Measurements from ENCODE around the gene SETD7. TPM values are rescaled to one million over a fixed set of nuclear protein-coding genes. Genes with fewer than 3 reads are reported as not detected.

Gene SETD7
- total RNA-seq, 1 donor from 2014 or later, result 8.2 TPM

DNA sequence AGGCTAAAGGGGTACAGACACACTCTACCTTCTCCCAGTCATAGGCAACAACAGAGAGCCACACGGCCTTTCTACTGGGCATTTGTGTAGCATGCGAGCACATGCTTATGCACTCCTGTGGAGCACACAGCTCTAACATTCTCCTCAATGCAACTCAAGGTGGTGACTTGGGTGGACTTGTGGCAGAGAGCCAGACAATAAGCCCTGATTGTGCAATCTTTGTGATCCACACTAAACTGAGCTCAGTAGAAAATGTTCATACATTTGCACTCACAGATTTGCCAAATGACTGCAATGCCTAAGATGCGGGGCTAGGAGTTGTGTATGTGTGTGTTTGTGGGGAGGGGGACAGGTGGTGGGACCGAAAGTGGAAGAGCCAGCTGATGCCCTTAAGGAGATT lies 31.4 kb upstream of the SETD7 start:
- H3K27ac ChIP-seq, result no peak overlapping the region
- H3K4me2 ChIP-seq, result no peak overlapping the region
- Mint-ChIP-seq H3K27me3 (ENCODE audit: insufficient read depth, low read depth) (peaks cover 4% of the 10 kb centered on the region), H3K27ac (no peak overlapping the region), H3K4me3 (no peak overlapping the region), H3K9me3 (peaks cover 3% of the 10 kb centered on the region), H3K4me1 (no peaks in the 10 kb centered on the region), H3K36me3 (no peaks in the 10 kb centered on the region)
- H3K9ac ChIP-seq, result no peak overlapping the region
- no peaks in the 10 kb centered on the region for H3K4me1 ChIP-seq
- TF ChIP-seq, protein P1, sequence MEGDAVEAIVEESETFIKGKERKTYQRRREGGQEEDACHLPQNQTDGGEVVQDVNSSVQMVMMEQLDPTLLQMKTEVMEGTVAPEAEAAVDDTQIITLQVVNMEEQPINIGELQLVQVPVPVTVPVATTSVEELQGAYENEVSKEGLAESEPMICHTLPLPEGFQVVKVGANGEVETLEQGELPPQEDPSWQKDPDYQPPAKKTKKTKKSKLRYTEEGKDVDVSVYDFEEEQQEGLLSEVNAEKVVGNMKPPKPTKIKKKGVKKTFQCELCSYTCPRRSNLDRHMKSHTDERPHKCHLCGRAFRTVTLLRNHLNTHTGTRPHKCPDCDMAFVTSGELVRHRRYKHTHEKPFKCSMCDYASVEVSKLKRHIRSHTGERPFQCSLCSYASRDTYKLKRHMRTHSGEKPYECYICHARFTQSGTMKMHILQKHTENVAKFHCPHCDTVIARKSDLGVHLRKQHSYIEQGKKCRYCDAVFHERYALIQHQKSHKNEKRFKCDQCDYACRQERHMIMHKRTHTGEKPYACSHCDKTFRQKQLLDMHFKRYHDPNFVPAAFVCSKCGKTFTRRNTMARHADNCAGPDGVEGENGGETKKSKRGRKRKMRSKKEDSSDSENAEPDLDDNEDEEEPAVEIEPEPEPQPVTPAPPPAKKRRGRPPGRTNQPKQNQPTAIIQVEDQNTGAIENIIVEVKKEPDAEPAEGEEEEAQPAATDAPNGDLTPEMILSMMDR (IDR thresholded peaks at IDR 0.05), result no peak
- TF ChIP-seq EZH2phosphoT487 (IDR thresholded peaks at IDR 0.05) (no peak), EZH2 (IDR thresholded peaks at IDR 0.05) (no peak)
- no peak for DNase-seq (ENCODE audit: low spot score)
- H3F3A ChIP-seq (ENCODE audit: low read depth), result no peaks in the 10 kb centered on the region
- no peak overlapping the region for H2AFZ ChIP-seq (replicated peaks)
- H3K79me2 ChIP-seq (ENCODE audit: low read depth), result no peaks in the 10 kb centered on the region
- no peaks in the 10 kb centered on the region for H3K9me3 ChIP-seq (ENCODE audit: low read depth)
- H3K27me3 ChIP-seq, result no peaks in the 10 kb centered on the region
- H3K36me3 ChIP-seq, result no peaks in the 10 kb centered on the region
- no peak overlapping the region for H3K4me3 ChIP-seq
- H4K20me1 ChIP-seq (ENCODE audit: low read depth), result no peaks in the 10 kb centered on the region

DNA sequence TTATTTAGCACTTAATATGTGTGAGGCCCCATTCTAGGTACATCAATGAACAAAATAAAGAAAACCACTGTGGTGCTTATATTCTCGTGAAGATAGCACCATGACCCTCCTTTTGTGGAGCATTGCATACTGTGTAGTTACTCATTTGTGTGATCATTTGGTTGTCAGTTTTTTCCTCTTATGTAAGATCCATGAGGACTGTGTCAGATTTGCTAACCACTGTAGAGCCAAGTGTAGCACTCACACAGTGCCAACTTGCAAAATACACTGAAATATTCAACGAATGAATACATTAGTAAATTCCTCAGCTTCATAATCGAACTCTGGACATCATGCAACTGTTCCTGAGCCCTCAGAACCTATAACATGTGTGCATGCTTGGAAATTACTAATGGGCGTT lies 29.5 kb upstream of the SETD7 start:
- H3K9ac ChIP-seq, result no peak overlapping the region
- no peak overlapping the region for H3K4me2 ChIP-seq
- peaks cover 3% of the 10 kb centered on the region for H3K9me3 Mint-ChIP-seq
- TF ChIP-seq EZH2phosphoT487 (IDR thresholded peaks at IDR 0.05) (no peak), EZH2 (IDR thresholded peaks at IDR 0.05) (no peak)
- TF ChIP-seq, protein P1 (IDR thresholded peaks at IDR 0.05), result no peak
- no peak overlapping the region for H2AFZ ChIP-seq (replicated peaks)
- H3K27ac Mint-ChIP-seq, result no peak overlapping the region
- no peaks in the 10 kb centered on the region for H3K4me1 Mint-ChIP-seq
- H3K36me3 ChIP-seq, result no peaks in the 10 kb centered on the region
- H3K27ac ChIP-seq, result no peak overlapping the region
- no peaks in the 10 kb centered on the region for H3K4me1 ChIP-seq
- no peaks in the 10 kb centered on the region for H3K27me3 ChIP-seq
- H3K27me3 Mint-ChIP-seq (ENCODE audit: insufficient read depth, low read depth), result peaks cover 4% of the 10 kb centered on the region
- no peak overlapping the region for H3K4me3 Mint-ChIP-seq
- H3K4me3 ChIP-seq, result no peak overlapping the region
- no peaks in the 10 kb centered on the region for H3F3A ChIP-seq (ENCODE audit: low read depth)
- no peaks in the 10 kb centered on the region for H4K20me1 ChIP-seq (ENCODE audit: low read depth)
- H3K9me3 ChIP-seq (ENCODE audit: low read depth), result no peaks in the 10 kb centered on the region
- DNase-seq (ENCODE audit: low spot score), result no peak
- H3K36me3 Mint-ChIP-seq, result no peaks in the 10 kb centered on the region
- no peaks in the 10 kb centered on the region for H3K79me2 ChIP-seq (ENCODE audit: low read depth)

DNA sequence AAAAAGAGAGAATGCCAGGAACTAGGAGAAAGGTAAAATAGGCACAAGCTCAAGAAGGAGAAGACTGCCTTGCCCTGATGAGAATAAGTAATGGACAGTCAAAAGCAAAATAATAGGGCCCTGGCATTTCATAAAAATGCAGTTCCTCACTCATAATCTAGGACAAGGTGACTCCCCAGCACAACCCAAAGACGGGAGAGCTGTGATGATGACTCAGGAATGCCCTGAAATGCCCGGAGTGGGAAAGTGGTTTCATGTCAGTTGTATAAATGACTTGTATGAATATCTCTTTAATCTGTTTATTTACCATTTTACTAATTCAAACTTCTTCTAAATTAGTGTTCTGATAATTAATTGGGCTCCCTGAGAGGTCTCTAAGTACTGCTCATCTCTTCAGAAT lies 28.8 kb upstream of the SETD7 start:
- H3K27ac ChIP-seq, result no peak overlapping the region
- Mint-ChIP-seq H3K27ac (no peak overlapping the region), H3K27me3 (ENCODE audit: insufficient read depth, low read depth) (peaks cover 2% of the 10 kb centered on the region), H3K9me3 (peaks cover 3% of the 10 kb centered on the region), H3K4me1 (no peaks in the 10 kb centered on the region), H3K36me3 (no peaks in the 10 kb centered on the region), H3K4me3 (no peak overlapping the region)
- no peak overlapping the region for H2AFZ ChIP-seq (replicated peaks)
- H3K36me3 ChIP-seq, result no peaks in the 10 kb centered on the region
- no peak overlapping the region for H3K4me2 ChIP-seq
- no peaks in the 10 kb centered on the region for H3F3A ChIP-seq (ENCODE audit: low read depth)
- H3K4me1 ChIP-seq, result no peaks in the 10 kb centered on the region
- no peak for TF ChIP-seq EZH2 (IDR thresholded peaks at IDR 0.05)
- TF ChIP-seq, protein P1 (IDR thresholded peaks at IDR 0.05), result no peak
- no peak for TF ChIP-seq EZH2phosphoT487 (IDR thresholded peaks at IDR 0.05)
- no peak overlapping the region for H3K9ac ChIP-seq
- no peak for DNase-seq (ENCODE audit: low spot score)
- no peaks in the 10 kb centered on the region for H3K9me3 ChIP-seq (ENCODE audit: low read depth)
- H3K4me3 ChIP-seq, result no peak overlapping the region
- no peaks in the 10 kb centered on the region for H4K20me1 ChIP-seq (ENCODE audit: low read depth)
- no peaks in the 10 kb centered on the region for H3K79me2 ChIP-seq (ENCODE audit: low read depth)
- no peaks in the 10 kb centered on the region for H3K27me3 ChIP-seq

Measured in neural progenitor cell (in vitro differentiated cells).